HUDEP-2 (cell line): Measurements from ENCODE around the gene OR2D2.
"Not testable (repeated sequence)": the region's sequence is repeated elsewhere in the genome, so short reads cannot be mapped to it uniquely, and the experiment has no call there.

ENCODE experiments used
- DNase-seq, 76 experiments: peaks; one replicate each; lab custom pipeline; 2025; ENCODE audit not compliant: unreplicated experiment in 76 of 76; lab: John Stamatoyannopoulos, UW

OR2D2 gene

GRCh38 chr11:6887711-6888110 lies 4.6 kb downstream of the OR2D2 start:
- not testable (repeated sequence) for DNase-seq

GRCh38 chr11:6882751-6883150 lies 9.5 kb downstream of the OR2D2 start:
- no peak for DNase-seq

- DNase-seq: no peak
Observed at GRCh38 chr11:6876914-6877313, 15.4 kb downstream of the OR2D2 start.

- DNase-seq: no peak
Observed at GRCh38 chr11:6876325-6876724, 16.0 kb downstream of the OR2D2 start, which contains the start of gene OR10A4. Gene OR10A4 (plus strand): TSS chr11:6876625. CDS start chr11:6876648, 23 bp downstream.

- no peak for DNase-seq
Observed at GRCh38 chr11:6875761-6876160, 16.5 kb downstream of the OR2D2 start.

- no peak for DNase-seq
Observed at GRCh38 chr11:6871278-6871677, 21.0 kb downstream of the OR2D2 start.

GRCh38 chr11:6864438-6864837 lies 27.9 kb downstream of the OR2D2 start:
- DNase-seq: no peak

- DNase-seq: no peak
Observed at GRCh38 chr11:6862961-6863360, 29.3 kb downstream of the OR2D2 start, which contains the start of gene OR10A2. Gene OR10A2 (plus strand): TSS chr11:6863057. CDS start chr11:6869755, 6,698 bp downstream.

GRCh38 chr11:6856871-6857270 lies 35.4 kb downstream of the OR2D2 start:
- DNase-seq: no peak

GRCh38 chr11:6855971-6856541 lies 36.2 kb downstream of the OR2D2 start:
- no peak for DNase-seq

GRCh38 chr11:6854801-6855200 lies 37.5 kb downstream of the OR2D2 start:
- not testable (repeated sequence) for DNase-seq

GRCh38 chr11:6850526-6850925 lies 41.8 kb downstream of the OR2D2 start:
- DNase-seq: no peak

- DNase-seq: no peak
Observed at GRCh38 chr11:6845383-6845782, 46.9 kb downstream of the OR2D2 start, which contains the start of gene OR10A5. Gene OR10A5 (plus strand): TSS chr11:6845683. CDS start chr11:6845683, 0 bp downstream.

- DNase-seq: no peak
Observed at GRCh38 chr11:6844356-6844755, 47.9 kb downstream of the OR2D2 start.

GRCh38 chr11:6843670-6844069 lies 48.6 kb downstream of the OR2D2 start:
- DNase-seq: no peak

GRCh38 chr11:6841694-6842093 lies 50.6 kb downstream of the OR2D2 start:
- no peak for DNase-seq
